ENCODE data around the gene SRD5A2. TPM values are rescaled to one million over a fixed set of nuclear protein-coding genes. Genes with fewer than 3 reads are reported as not detected.

The SRD5A2 gene
- polyA plus RNA-seq (2012; ENCODE audit: insufficient read depth, insufficient read length): not detected

DNA sequence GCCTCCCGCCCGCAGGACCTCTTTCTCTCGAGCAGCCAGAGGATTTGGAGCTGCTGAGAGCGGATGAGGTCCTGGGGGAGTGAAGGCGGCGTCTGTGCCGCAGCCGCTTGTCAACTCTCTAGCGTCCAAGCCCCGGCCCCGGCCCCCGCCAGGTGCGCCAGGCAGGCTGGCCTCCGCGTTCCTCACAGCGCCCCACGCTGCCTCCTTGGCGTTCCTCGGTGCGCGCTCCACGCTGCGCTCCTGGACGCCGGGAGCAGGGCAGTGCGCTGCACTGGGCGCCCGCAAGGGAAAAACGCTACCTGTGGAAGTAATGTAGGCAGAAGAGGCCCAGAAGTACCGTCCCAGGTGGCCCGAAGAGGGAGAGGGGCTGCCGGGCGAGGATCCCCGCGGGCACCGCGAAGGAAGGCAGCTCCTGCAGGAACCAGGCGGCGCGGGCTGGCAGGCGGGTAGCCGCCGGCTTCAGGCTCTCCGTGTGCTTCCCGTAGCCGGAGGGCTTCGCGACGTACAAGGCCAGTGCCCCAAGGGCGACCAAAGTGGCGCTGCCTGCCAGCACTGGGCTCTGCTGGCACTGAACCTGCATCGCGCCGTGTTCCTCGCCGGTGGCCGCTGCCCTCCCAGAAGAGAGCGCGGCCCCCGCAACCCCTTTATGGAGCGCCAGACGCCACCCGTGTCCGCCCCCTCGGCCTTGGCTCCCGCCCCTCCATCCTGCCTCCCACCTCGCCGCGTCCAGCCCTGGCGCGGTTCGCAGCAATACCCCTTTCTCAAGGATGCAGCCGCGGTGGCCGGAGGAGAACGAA, at the start of gene SRD5A2:
SRD5A2 (minus strand) TSS at position 618 of the 797 bp plus-strand sequence; CDS start at position 580, 38 bp downstream.
- H3K4me3 ChIP-seq (ENCODE audit: low read length): no peak within 1 kb of the TSS
- no peak for DNase-seq (ENCODE audit: low read depth, low spot score)

- no peak overlapping the region for H3K4me3 ChIP-seq (ENCODE audit: low read length)
- no peak for DNase-seq (ENCODE audit: low read depth, low spot score)
Measured at GRCh38 chr2:31606509-31606908, 25.8 kb upstream of the SRD5A2 start.

GRCh38 chr2:31598694-31599093, 18.0 kb upstream of the SRD5A2 start:
- H3K4me3 ChIP-seq (ENCODE audit: low read length): no peak overlapping the region
- DNase-seq (ENCODE audit: low read depth, low spot score): no peak

GRCh38 chr2:31586230-31586629, 5.5 kb upstream of the SRD5A2 start:
- no peak for DNase-seq (ENCODE audit: low read depth, low spot score)
- H3K4me3 ChIP-seq (ENCODE audit: low read length): no peak overlapping the region

GRCh38 chr2:31581124-31581795, 522 bp upstream of the SRD5A2 start:
- no peak overlapping the region for H3K4me3 ChIP-seq (ENCODE audit: low read length)

DNA sequence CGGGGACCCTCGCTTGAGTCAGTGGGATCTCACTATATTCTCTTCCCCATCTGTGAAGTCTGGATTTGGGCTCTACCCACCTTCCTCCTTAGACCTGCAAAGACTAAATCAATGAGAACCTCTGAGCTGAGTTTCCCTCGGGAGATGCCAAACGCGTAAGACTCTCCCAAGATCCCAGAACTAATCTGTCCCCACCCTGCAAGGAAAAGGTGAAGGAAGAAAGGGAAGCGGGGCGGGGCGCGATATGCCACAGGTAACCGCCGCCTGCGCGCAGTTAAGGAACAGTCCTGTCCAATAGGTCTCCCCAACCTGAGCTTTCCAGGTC, 780 bp downstream of the SRD5A2 start:
- H3K4me3 ChIP-seq (ENCODE audit: low read length): no peak overlapping the region
- no peak for DNase-seq (ENCODE audit: low read depth, low spot score)

More at GRCh38 chr2:31581124-31581795, 522 bp upstream of the SRD5A2 start:
- DNase-seq (ENCODE audit: low read depth, low spot score): no peak

DNA sequence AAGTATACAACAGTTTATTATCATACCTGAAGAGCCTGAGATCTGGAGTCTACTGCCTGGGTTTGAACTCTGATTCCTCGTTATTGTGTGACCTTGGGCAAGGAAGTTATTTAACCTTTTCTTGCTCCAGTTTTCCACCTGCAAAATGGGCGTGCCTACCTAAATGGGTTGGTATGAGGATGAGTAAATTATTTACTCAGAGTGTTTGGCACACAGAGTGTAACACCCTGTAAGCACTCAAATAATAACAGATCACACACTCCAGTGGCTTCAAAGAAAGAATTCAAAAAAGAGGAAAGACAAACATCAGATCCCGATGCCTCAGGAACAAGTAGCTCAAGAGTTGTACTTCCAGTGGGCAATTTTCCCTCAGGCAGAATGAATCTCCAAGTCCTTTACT, 2.4 kb downstream of the SRD5A2 start:
- no peak overlapping the region for H3K4me3 ChIP-seq (ENCODE audit: low read length)
- no peak for DNase-seq (ENCODE audit: low read depth, low spot score)

DNA sequence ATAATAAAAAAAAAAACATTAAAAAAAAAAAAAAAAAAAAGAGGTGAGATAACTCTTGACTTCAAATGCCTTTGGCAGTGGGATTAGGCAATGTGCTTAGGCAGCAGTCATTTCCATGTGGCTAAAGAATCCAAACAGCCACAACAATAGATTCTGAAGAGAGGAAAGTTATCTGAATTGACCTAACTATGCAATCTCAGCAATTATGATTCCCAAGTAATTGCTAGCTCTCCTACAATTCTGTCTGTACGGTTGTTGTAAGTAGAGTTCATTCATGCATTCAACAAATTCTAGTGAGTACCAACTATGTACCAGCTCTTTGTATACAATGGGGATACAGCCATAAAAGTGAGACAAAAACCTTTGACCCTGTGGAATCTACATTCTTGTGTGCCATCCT, 3.6 kb downstream of the SRD5A2 start:
- no peak for DNase-seq (ENCODE audit: low read depth, low spot score)
- H3K4me3 ChIP-seq (ENCODE audit: low read length): no peak overlapping the region

DNA sequence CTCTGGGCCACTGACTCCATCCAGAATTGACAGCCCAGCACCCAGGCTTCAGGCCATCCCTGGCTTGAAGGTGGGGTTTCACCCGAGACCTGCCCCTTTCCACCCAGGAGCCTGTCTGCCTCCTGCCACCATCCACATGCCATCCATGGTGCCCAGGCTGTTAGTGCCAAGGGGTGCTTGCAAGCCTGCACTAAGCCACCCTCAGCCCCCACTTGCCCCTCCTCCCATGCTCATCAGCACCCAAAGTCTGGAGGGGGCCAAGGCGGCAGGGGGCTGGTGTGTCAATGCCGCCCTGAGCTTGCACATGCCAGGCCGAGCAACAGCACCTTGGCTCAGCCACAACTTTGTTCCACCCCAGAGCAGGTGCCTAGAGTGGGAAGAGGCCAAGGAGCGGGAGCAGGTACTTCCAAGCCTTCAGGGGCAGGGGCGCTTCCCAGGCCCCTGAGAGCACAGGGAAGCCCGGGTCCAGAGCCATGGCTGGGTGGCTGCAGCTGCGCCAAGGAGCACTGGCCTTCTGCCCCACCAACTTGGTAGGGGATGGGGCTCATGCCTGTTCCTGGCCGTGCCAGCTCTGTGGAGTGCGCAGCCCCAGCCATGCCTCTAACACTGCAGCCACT, 12.0 kb downstream of the SRD5A2 start:
- no peak overlapping the region for H3K4me3 ChIP-seq (ENCODE audit: low read length)

DNA sequence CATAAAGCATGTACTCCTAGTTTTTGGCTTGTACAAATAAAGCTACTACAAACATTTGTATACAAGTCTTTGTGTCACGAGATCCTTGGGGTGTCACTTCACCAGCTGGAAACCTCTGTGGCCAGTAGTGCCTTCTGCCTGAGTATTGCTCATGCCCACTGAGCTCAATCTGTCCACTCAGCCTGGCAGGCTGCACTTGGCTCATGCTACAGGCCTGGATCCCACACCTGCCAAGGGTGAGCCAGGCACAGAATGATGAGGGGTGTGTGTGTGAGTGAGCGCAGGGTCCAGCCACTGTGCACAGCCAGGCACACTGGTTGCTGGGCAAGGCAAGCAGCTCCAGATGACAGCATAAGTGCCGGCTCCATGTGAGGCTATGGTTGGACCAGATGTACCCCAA, 13.1 kb downstream of the SRD5A2 start:
- no peak overlapping the region for H3K4me3 ChIP-seq (ENCODE audit: low read length)
- DNase-seq (ENCODE audit: low read depth, low spot score): no peak

More for the DNA sequence above, 12.0 kb downstream of the SRD5A2 start:
- no peak for DNase-seq (ENCODE audit: low read depth, low spot score)

DNA sequence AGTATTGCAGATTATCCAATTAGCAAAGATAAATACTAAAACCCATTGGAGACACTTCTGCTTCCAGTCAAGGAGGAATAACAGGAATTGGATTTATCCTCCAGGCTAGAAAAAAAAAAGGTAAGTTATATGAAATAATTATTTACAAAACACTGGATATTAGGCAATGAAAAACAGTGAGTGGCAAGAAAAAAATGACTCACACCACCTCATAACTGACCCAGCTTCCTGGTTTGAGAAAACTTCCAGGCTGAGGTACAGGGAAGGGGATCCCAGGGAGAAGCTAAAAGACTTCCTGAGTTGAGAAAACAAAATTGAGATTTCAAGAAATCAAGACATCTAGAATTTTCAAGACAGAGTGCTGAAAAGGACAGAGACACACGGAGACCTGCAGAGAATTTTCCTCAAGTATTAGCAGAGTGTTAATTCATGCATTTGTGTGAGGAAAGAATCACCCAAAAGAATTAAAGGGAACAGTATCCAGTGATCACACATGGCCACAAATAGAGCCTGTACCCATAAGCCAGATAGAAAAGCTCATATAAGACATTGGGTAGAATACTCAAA, 17.4 kb downstream of the SRD5A2 start:
- DNase-seq (ENCODE audit: low read depth, low spot score): no peak

GRCh38 chr2:31561823-31562222, 18.9 kb downstream of the SRD5A2 start:
- DNase-seq (ENCODE audit: low read depth, low spot score): no peak
- H3K4me3 ChIP-seq (ENCODE audit: low read length): no peak overlapping the region

More for the DNA sequence above, 17.4 kb downstream of the SRD5A2 start:
- no peak overlapping the region for H3K4me3 ChIP-seq (ENCODE audit: low read length)

- no peak overlapping the region for H3K4me3 ChIP-seq (ENCODE audit: low read length)
- no peak for DNase-seq (ENCODE audit: low read depth, low spot score)
Measured at GRCh38 chr2:31558401-31559295, 22.1 kb downstream of the SRD5A2 start.

- DNase-seq (ENCODE audit: low read depth, low spot score): no peak
- no peak overlapping the region for H3K4me3 ChIP-seq (ENCODE audit: low read length)
Measured at GRCh38 chr2:31556940-31557339, 23.8 kb downstream of the SRD5A2 start.

GRCh38 chr2:31555967-31556706, 24.6 kb downstream of the SRD5A2 start:
- H3K4me3 ChIP-seq (ENCODE audit: low read length): no peak overlapping the region
- no peak for DNase-seq (ENCODE audit: low read depth, low spot score)

DNA sequence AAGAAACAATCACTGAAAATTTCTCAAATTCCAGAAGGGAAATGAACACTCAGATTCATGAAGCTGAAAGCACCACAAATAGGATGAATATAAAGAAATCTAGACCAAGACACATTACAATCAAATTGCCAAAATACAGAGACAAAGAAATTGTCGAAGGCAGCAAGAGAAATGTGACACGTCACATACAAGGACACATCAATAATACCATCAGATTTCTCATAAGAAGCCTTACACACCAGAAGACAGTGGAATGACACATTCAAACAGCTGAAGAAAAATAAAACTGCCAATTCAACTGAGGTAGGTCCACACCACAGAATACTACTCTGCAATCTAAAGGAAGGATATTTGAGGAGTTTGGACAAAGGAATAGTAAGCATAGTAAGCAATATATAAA, 27.4 kb downstream of the SRD5A2 start:
- no peak for DNase-seq (ENCODE audit: low read depth, low spot score)
- no peak overlapping the region for H3K4me3 ChIP-seq (ENCODE audit: low read length)

DNA sequence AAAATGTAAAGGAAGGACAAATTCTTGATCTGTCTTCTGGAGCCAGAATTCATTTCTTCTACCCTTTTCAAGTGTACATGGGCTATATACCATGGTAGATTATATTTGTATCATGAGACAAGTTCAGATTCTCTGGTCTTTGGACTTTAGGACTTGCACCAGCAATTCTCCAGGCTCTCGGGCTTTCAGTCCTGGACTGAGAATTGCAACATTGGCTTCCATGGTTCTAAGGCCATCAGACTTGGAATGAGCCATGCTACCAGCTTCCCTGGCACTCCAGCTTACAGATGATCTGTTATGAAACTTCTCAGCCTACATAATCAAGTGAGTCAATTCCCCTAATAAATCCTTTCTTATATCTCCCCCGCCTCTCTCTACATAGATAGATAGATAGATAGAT, 33.3 kb downstream of the SRD5A2 start:
- DNase-seq (ENCODE audit: low read depth, low spot score): no peak
- H3K4me3 ChIP-seq (ENCODE audit: low read length): no peak overlapping the region

DNA sequence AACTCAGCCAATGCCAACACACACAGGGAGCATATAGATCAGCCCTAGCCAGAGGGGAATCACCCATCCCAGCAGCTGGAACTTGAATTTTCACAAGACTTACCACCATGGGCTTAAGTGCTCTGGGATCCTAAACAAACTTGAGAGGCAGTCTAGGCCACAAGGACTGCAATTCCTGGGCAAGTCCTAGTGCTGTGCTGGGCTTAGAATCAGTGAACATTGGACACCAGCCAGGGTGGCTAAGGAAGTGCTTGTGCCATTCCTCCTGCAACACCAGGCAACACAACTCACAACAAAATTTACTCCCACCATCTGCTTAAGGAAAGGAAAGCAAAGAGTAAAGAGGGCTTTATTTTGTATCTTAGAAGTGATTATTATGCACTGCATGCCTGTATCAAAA, 38.9 kb downstream of the SRD5A2 start:
- H3K4me3 ChIP-seq (ENCODE audit: low read length): no peak overlapping the region
- DNase-seq (ENCODE audit: low read depth, low spot score): no peak

All from Jurkat, Clone E6-1 (cell line).